Measurements from ENCODE around the gene COBL.

Gene COBL

DNA sequence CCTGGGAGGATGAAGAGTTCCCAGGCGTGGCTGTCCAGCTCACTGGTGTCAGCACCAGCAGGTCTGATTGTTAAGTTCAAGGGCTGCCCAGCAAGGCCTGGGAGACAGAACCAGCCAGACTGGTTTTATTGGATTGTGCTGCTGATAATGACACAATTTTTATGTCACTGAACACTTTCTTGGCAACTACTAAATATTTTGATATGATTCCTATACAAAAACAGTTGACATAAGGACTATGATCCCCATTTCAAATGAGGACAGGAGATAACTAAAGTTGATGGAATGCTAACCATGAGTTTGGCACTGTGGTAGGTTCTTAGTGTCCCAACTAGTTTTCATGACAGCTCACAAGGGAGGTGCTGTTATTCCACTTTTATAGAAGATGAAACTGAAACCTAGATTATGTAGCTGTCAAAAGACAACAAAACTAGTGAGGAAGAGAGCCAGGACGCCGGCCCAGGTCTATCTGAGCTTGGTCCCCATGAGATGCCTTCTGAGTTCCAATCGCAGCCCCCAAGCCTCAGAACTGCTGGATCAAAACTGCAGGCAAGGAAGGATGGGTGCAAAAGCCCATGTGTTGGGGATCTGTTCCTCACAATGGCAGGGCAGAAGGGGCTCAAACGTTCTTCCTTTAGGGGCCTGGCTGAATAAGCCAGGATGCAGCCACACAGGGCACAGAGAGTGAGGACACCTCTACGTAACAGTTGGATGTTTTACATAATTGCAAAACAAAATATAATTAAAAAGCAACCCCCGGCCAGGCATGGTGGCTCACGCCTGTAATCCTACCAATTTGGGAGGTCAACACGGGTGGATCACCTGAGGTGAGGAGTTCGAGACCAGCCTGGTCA lies 52.8 kb downstream of the COBL start:
- TF ChIP-seq, protein P1, sequence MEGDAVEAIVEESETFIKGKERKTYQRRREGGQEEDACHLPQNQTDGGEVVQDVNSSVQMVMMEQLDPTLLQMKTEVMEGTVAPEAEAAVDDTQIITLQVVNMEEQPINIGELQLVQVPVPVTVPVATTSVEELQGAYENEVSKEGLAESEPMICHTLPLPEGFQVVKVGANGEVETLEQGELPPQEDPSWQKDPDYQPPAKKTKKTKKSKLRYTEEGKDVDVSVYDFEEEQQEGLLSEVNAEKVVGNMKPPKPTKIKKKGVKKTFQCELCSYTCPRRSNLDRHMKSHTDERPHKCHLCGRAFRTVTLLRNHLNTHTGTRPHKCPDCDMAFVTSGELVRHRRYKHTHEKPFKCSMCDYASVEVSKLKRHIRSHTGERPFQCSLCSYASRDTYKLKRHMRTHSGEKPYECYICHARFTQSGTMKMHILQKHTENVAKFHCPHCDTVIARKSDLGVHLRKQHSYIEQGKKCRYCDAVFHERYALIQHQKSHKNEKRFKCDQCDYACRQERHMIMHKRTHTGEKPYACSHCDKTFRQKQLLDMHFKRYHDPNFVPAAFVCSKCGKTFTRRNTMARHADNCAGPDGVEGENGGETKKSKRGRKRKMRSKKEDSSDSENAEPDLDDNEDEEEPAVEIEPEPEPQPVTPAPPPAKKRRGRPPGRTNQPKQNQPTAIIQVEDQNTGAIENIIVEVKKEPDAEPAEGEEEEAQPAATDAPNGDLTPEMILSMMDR (IDR thresholded peaks at IDR 0.05), result no peak
- Histone ChIP-seq H3K36me3 (no peaks in the 10 kb centered on the region), H3K9me3 (no peaks in the 10 kb centered on the region), H3K4me1 (peaks cover 0 to 3% (median 0%) of the 10 kb centered on the region in 4 donors), H3K27me3 (peaks cover 0 to 5% of the 10 kb centered on the region in 2 donors), H3K4me3 (no peak overlapping the region), H3K27ac (no peak overlapping the region)
- DNase-seq, result no peak
- intact Hi-C loops (cut with DNase I; ENCODE audit: low total_unique reads), result no loop called here

DNA sequence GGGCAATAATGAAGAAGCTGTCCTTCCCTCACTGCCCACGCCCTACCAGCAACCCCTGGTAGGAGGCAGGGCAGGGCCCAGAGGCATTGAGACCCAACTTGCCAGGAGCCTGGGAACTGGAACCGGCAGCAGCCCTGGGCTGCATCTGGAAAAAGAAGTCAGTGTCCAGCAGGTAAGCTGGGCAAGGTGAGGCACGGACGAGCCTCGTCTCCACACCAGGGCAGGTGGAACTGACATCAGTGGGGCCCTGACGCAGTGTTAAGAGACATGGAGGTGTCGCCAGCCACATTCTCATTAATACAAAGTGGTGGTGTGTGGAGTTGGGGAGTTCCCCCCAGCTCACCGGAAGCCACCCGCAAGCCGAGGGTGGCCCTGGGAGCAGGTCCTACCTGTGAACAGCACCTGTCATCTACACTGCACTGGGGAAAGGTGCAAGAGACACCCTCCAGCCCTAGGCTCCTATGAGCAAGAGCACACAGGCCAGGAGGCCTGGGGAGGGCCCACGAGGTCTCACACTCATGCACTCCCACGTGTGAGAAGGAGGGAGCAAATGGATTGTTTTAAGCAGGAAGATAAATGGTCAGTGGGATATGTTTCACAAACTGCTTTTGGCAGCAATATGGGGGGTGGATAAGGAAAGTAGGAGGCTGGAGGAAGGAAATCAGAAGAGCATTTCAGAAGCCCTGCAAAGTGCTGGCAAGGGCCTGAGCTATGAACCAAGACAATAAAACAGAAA lies 53.6 kb downstream of the COBL start:
- H3K27ac ChIP-seq, result no peak overlapping the region
- intact Hi-C loops (cut with DNase I; ENCODE audit: low total_unique reads), result no loop called here
- TF ChIP-seq, protein P1 (IDR thresholded peaks at IDR 0.05), result no peak
- peaks cover 0 to 3% (median 0%) of the 10 kb centered on the region in 4 donors for H3K4me1 ChIP-seq
- H3K4me3 ChIP-seq, result no peak overlapping the region
- peaks cover 0 to 5% of the 10 kb centered on the region in 2 donors for H3K27me3 ChIP-seq
- no peak for DNase-seq
- H3K9me3 ChIP-seq, result no peaks in the 10 kb centered on the region
- H3K36me3 ChIP-seq, result no peaks in the 10 kb centered on the region

DNA sequence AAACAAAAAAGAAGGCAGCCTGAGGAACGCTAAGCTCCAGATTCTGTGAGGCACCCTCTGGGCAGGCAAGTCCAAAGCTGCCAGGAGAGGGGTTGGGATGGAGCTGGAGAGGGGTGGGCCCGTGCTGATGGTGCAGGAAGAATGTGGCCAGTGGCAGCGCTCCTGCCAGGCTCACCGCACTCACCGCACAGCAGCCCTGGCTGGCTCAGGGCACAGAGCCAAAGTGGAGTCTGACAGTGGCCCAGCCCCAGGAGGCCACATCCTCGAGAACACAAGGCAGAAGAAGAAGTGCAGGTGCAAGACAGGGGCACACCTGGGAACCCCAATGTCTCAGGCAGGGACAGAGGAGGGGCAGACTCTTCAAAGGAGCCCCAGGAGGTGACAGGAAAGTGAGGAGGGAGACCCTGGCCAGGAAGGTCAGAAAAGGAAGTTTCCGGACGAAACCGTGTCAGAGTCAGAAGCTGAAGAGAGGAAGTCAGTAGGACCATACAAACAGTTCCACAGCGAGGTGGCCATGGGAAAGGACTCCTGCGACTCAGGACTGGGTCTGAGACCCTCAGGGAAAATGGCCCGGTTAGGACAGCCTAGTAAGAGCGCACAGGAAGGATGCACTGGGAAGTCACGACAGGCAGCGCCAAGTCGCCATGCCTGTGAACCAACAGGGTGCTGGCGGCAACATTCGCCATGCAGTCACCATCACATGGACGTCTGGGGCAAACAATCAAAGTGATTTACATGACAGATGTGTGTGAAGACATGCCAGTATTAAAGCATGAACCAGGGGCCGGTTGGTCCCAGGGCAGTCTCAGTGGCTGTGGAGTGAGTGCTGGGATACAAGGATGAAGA lies 54.4 kb downstream of the COBL start:
- Histone ChIP-seq H3K27me3 (peaks cover 0 to 5% of the 10 kb centered on the region in 2 donors), H3K27ac (no peak overlapping the region), H3K9me3 (no peaks in the 10 kb centered on the region), H3K4me1 (peaks cover 0 to 3% (median 0%) of the 10 kb centered on the region in 4 donors), H3K36me3 (no peaks in the 10 kb centered on the region), H3K4me3 (no peak overlapping the region)
- intact Hi-C loops (cut with DNase I; ENCODE audit: low total_unique reads), result no loop called here
- TF ChIP-seq, protein P1 (IDR thresholded peaks at IDR 0.05), result no peak
- no peak for DNase-seq

DNA sequence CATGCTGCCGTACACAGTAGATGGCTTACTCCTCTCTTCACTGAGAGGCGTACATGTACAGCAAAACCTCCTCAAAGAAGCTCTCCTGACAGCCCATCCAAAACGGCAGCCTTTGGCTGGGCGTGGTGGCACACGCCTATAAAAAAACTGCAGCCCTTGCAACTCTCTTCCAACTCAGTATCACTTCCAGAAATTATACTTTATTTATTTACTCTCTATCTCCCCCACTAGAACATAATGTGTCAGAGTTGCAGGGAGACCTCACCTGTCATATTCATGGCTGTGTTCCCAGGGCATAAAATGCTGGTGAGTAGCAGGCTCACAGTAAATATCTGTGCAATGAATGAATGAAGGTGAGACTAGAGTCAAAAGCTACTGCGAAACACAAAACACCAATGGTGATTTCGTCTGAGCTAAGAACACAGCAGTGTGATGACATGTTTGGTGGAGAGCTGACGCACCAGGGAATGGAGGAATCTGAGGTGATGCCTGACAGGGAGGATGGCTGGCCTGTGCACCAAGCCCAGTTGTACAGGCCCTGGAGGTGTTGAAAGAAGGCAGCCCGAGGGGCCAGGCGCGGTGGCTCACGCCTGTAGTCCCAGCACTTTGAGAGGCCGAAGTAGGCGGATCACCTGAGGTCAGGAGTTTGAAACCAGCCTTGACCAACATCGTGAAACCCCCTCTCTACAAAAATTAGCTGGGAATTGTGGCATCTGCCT lies 55.3 kb downstream of the COBL start:
- Histone ChIP-seq H3K36me3 (no peaks in the 10 kb centered on the region), H3K4me3 (no peak overlapping the region), H3K27me3 (peaks cover 0 to 5% of the 10 kb centered on the region in 2 donors), H3K27ac (no peak overlapping the region), H3K4me1 (peaks cover 0 to 3% (median 0%) of the 10 kb centered on the region in 4 donors), H3K9me3 (no peaks in the 10 kb centered on the region)
- TF ChIP-seq, protein P1 (IDR thresholded peaks at IDR 0.05), result no peak
- intact Hi-C loops (cut with DNase I; ENCODE audit: low total_unique reads), result no loop called here
- DNase-seq, result no peak

DNA sequence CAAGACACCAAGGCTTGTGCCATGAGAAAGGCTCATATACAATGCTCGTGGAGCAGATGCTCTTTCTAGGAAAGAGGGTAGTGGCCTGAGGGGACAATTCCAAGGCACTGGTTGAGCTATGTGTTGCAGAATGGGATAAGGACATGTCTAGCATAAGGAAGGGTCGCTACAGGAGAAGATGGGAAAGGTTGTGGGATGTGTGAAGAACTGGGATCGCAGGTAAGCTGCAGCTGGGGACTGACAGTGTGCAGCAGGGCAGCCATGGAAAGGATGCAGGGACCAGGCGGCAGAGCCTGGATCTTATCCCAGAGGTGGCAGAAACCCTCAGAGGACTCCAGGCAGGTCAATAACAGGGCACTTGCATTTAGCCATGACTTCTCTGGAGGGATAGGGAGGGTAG lies 56.1 kb downstream of the COBL start:
- no peaks in the 10 kb centered on the region for H3K9me3 ChIP-seq
- no peak overlapping the region for H3K27ac ChIP-seq
- H3K27me3 ChIP-seq, result peaks cover 0 to 5% of the 10 kb centered on the region in 2 donors
- TF ChIP-seq, protein P1 (IDR thresholded peaks at IDR 0.05), result no peak
- no peak overlapping the region for H3K4me3 ChIP-seq
- intact Hi-C loops (cut with DNase I; ENCODE audit: low total_unique reads), result no loop called here
- H3K4me1 ChIP-seq, result peaks cover 0 to 3% (median 0%) of the 10 kb centered on the region in 4 donors
- H3K36me3 ChIP-seq, result no peaks in the 10 kb centered on the region
- no peak for DNase-seq
